Neutrophil (primary cell): ENCODE data around the gene DVL3.

Experiments
- H3K27ac ChIP-seq: fragments of 200-600 bp; sonication (generic); 2 replicates; pipeline ENCODE4 v1.5.1; 2016; ENCODE audit warnings: mild to moderate bottlenecking, moderate library complexity
- H3K27me3 ChIP-seq: fragments of 200-600 bp; sonication (generic); 2 replicates; pipeline ENCODE4 v1.6.0; 2016; ENCODE audit warnings: mild to moderate bottlenecking
- H3K36me3 ChIP-seq: fragments of 200-600 bp; sonication (generic); 2 replicates; pipeline ENCODE4 v1.5.1; 2017
- H3K4me1 ChIP-seq, 2 experiments: fragments of 200-600 bp in 1 of 2; sonication (generic) in 1 of 2; 1 replicate in 1 of 2; 2 replicates in 1 of 2; pipeline versions ENCODE4 v1.5.1 to v1.6.1; 2013 to 2016; ENCODE audit warnings: low read depth in 1 of 2, low read length in 1 of 2, mild to moderate bottlenecking in 1 of 2, moderate library complexity in 1 of 2; ENCODE audit not compliant: control insufficient read depth in 1 of 2, insufficient read depth in 1 of 2
- H3K4me3 ChIP-seq, 2 experiments: fragments of 200-600 bp in 1 of 2; sonication (generic) in 1 of 2; 1 replicate in 1 of 2; 2 replicates in 1 of 2; pipeline ENCODE4 v1.5.1; 2013 to 2016; ENCODE audit warnings: low read depth in 1 of 2, low read length in 1 of 2, mild to moderate bottlenecking in 1 of 2, moderate library complexity in 1 of 2
- H3K9me3 ChIP-seq: fragments of 200-600 bp; sonication (generic); 2 replicates; pipeline ENCODE4 v1.5.1; 2016
- CTCF ChIP-seq: fragments of 200-600 bp; sonication (generic); IDR thresholded peaks from 2 replicates; pipeline ENCODE4 v1.5.1; 2016; ENCODE audit warnings: antibody characterized with exemption

The DVL3 gene

GRCh38 chr3:184135911-184136260 is 19.3 kb upstream of the DVL3 start:
- H3K36me3 ChIP-seq, result peaks cover 18% of the 10 kb centered on the region
- H3K9me3 ChIP-seq, result no peaks in the 10 kb centered on the region
- peak overlapping the region; percentile 73 to 94 for H3K4me3 ChIP-seq
- peak overlapping the region; percentile 79 for H3K27ac ChIP-seq
- TF ChIP-seq CTCF, result no peak
- no peaks in the 10 kb centered on the region for H3K27me3 ChIP-seq
- H3K4me1 ChIP-seq, result peaks cover 20 to 29% of the 10 kb centered on the region in 2 experiments

- H3K4me1 ChIP-seq, result peaks cover 10 to 14% of the 10 kb centered on the region in 2 experiments
- TF ChIP-seq CTCF, result no peak
- H3K27me3 ChIP-seq, result no peaks in the 10 kb centered on the region
- H3K9me3 ChIP-seq, result no peaks in the 10 kb centered on the region
- H3K4me3 ChIP-seq, result no peak overlapping the region
- H3K27ac ChIP-seq, result no peak overlapping the region
- H3K36me3 ChIP-seq, result peaks cover 62% of the 10 kb centered on the region
Observed at GRCh38 chr3:184140436-184140835, 14.7 kb upstream of the DVL3 start.

- no peaks in the 10 kb centered on the region for H3K9me3 ChIP-seq
- no peak overlapping the region for H3K27ac ChIP-seq
- H3K4me1 ChIP-seq, result no peaks in the 10 kb centered on the region
- H3K27me3 ChIP-seq, result no peaks in the 10 kb centered on the region
- TF ChIP-seq CTCF, result no peak
- peaks cover 73% of the 10 kb centered on the region for H3K36me3 ChIP-seq
- no peak overlapping the region for H3K4me3 ChIP-seq
Observed at GRCh38 chr3:184142199-184142598, 13.0 kb upstream of the DVL3 start.

GRCh38 chr3:184143327-184143726 is 11.8 kb upstream of the DVL3 start:
- no peak overlapping the region for H3K27ac ChIP-seq
- no peak overlapping the region for H3K4me3 ChIP-seq
- H3K27me3 ChIP-seq, result no peaks in the 10 kb centered on the region
- no peak for TF ChIP-seq CTCF
- peaks cover 65% of the 10 kb centered on the region for H3K36me3 ChIP-seq
- peaks cover 4 to 5% of the 10 kb centered on the region in 2 experiments for H3K4me1 ChIP-seq
- no peaks in the 10 kb centered on the region for H3K9me3 ChIP-seq

GRCh38 chr3:184144505-184144904 is 10.7 kb upstream of the DVL3 start:
- Histone ChIP-seq H3K4me3 (no peak overlapping the region), H3K36me3 (peaks cover 65% of the 10 kb centered on the region), H3K9me3 (no peaks in the 10 kb centered on the region), H3K27me3 (no peaks in the 10 kb centered on the region), H3K27ac (no peak overlapping the region), H3K4me1 (peaks cover 5 to 6% of the 10 kb centered on the region in 2 experiments)
- no peak for TF ChIP-seq CTCF

GRCh38 chr3:184145111-184145524 is 10.1 kb upstream of the DVL3 start:
- no peaks in the 10 kb centered on the region for H3K9me3 ChIP-seq
- peaks cover 5 to 6% of the 10 kb centered on the region in 2 experiments for H3K4me1 ChIP-seq
- TF ChIP-seq CTCF, result no peak
- peaks cover 63% of the 10 kb centered on the region for H3K36me3 ChIP-seq
- no peaks in the 10 kb centered on the region for H3K27me3 ChIP-seq
- no peak overlapping the region for H3K4me3 ChIP-seq
- no peak overlapping the region for H3K27ac ChIP-seq
